ENCODE data around the gene VAV3. TPM values are rescaled to one million over a fixed set of nuclear protein-coding genes. Genes with fewer than 3 reads are reported as not detected.

Gene VAV3
- total RNA-seq, 4 donors from 2014 or later: 44.1 to 123 (median 111) TPM

GRCh38 chr1:107920999-107921398 is 44.0 kb downstream of the VAV3 start:
- H3K27me3 ChIP-seq: no peaks in the 10 kb centered on the region
- TF ChIP-seq EP300 (IDR thresholded peaks at IDR 0.05; ENCODE audit: low read depth): no peak
- no peak for TF ChIP-seq CTCF (IDR thresholded peaks at IDR 0.05)
- TF ChIP-seq POLR2A (IDR thresholded peaks at IDR 0.05): no peak
- no peak for TF ChIP-seq POLR2AphosphoS5 (IDR thresholded peaks at IDR 0.05)
- 83 to 84% methylated on average over 4 to 6 of the region's 6 CpGs for WGBS, 2 donors (ENCODE audit: low coverage in 1 of 2)

GRCh38 chr1:107920561-107920960 is 44.4 kb downstream of the VAV3 start:
- Histone ChIP-seq H3K36me3 (no peaks in the 10 kb centered on the region), H3K4me3 (no peak overlapping the region), H3K9me3 (no peaks in the 10 kb centered on the region), H3K27me3 (no peaks in the 10 kb centered on the region), H3K27ac (no peak overlapping the region), H3K4me1 (no peaks in the 10 kb centered on the region)
- WGBS, 2 donors (ENCODE audit: low coverage in 1 of 2): 72 to 91% methylated on average over 1 of the region's 1 CpG
- intact Hi-C loops (cut with DNase I; ENCODE audit: low total_unique reads) (no loop called here), in situ Hi-C loops (cut with MboI; ENCODE audit: low pct_ligation_motif_present in 1 of 4, low pct_unique_long_range_greater_than_20kb in 1 of 4, low sequenced_read_pairs in 3 of 4) (no loop called here)
- TF ChIP-seq EP300 (IDR thresholded peaks at IDR 0.05; ENCODE audit: low read depth) (no peak), POLR2AphosphoS5 (IDR thresholded peaks at IDR 0.05) (no peak), CTCF (IDR thresholded peaks at IDR 0.05) (no peak), POLR2A (IDR thresholded peaks at IDR 0.05) (no peak)
- no peak for DNase-seq

More at GRCh38 chr1:107920999-107921398, 44.0 kb downstream of the VAV3 start:
- DNase-seq: no peak
- Histone ChIP-seq H3K4me3 (no peak overlapping the region), H3K27ac (no peak overlapping the region), H3K36me3 (no peaks in the 10 kb centered on the region), H3K9me3 (no peaks in the 10 kb centered on the region), H3K4me1 (no peaks in the 10 kb centered on the region)
- intact Hi-C loops (cut with DNase I; ENCODE audit: low total_unique reads): no loop called here
- in situ Hi-C loops (cut with MboI; ENCODE audit: low pct_ligation_motif_present in 1 of 4, low pct_unique_long_range_greater_than_20kb in 1 of 4, low sequenced_read_pairs in 3 of 4): no loop called here

- in situ Hi-C loops (cut with MboI; ENCODE audit: low pct_ligation_motif_present in 1 of 4, low pct_unique_long_range_greater_than_20kb in 1 of 4, low sequenced_read_pairs in 3 of 4): no loop called here
- TF ChIP-seq EP300 (IDR thresholded peaks at IDR 0.05; ENCODE audit: low read depth) (no peak), CTCF (IDR thresholded peaks at IDR 0.05) (no peak), POLR2A (IDR thresholded peaks at IDR 0.05) (no peak), POLR2AphosphoS5 (IDR thresholded peaks at IDR 0.05) (no peak)
- DNase-seq: no peak
- no peak overlapping the region for H3K4me3 ChIP-seq
- H3K4me1 ChIP-seq: no peaks in the 10 kb centered on the region
- no peaks in the 10 kb centered on the region for H3K27me3 ChIP-seq
- intact Hi-C loops (cut with DNase I; ENCODE audit: low total_unique reads): no loop called here
- H3K36me3 ChIP-seq: no peaks in the 10 kb centered on the region
- H3K9me3 ChIP-seq: no peaks in the 10 kb centered on the region
- no peak overlapping the region for H3K27ac ChIP-seq
- 35 to 46% methylated on average over 4 of the region's 4 CpGs for WGBS, 2 donors (ENCODE audit: low coverage in 1 of 2)
These were observed 45.0 kb downstream of the VAV3 start for GRCh38 chr1:107919953-107920352.

GRCh38 chr1:107914119-107914765 is 50.7 kb downstream of the VAV3 start:
- in situ Hi-C loops (cut with MboI; ENCODE audit: low pct_ligation_motif_present in 1 of 4, low pct_unique_long_range_greater_than_20kb in 1 of 4, low sequenced_read_pairs in 3 of 4): no loop called here
- DNase-seq: no peak

More at GRCh38 chr1:107914119-107914765, 50.7 kb downstream of the VAV3 start:
- no peaks in the 10 kb centered on the region for H3K4me1 ChIP-seq
- H3K4me3 ChIP-seq: no peak overlapping the region
- H3K27ac ChIP-seq: no peak overlapping the region
- no peaks in the 10 kb centered on the region for H3K36me3 ChIP-seq
- no peaks in the 10 kb centered on the region for H3K27me3 ChIP-seq
- H3K9me3 ChIP-seq: no peaks in the 10 kb centered on the region
- intact Hi-C loops (cut with DNase I; ENCODE audit: low total_unique reads): no loop called here
- WGBS, 2 donors (ENCODE audit: low coverage in 1 of 2): 82 to 87% methylated on average over 4 to 7 of the region's 7 CpGs
- TF ChIP-seq EP300 (IDR thresholded peaks at IDR 0.05; ENCODE audit: low read depth) (no peak), CTCF (IDR thresholded peaks at IDR 0.05) (no peak), POLR2AphosphoS5 (IDR thresholded peaks at IDR 0.05) (no peak), POLR2A (IDR thresholded peaks at IDR 0.05) (no peak)

Data from transverse colon (tissue), 4 donors.